GM12878 (cell line): Measurements from ENCODE around the gene SIMC1. TPM values are rescaled to one million over a fixed set of nuclear protein-coding genes. Genes with fewer than 3 reads are reported as not detected.

ENCODE experiments used
- ATAC-seq: fragments of 200-7000 bp; cut with Tn5 transposase; 3 replicates; pipeline ENCODE4 v1.9.1; 2020; ENCODE audit warnings: mild to moderate bottlenecking, moderate library complexity
- BruUV-seq: library from RNA; stranded (reverse); fragments of 400-500 nt; replicated peaks from 2 replicates; lab custom pipeline; 2021; lab: Mats Ljungman, UMichigan
- CTCF ChIA-PET: fragments of 300-600 bp; sonication (Branson Sonifier 250); formaldehyde crosslinking; extraction: SDS; loops from one replicate; lab custom pipeline; 2021; ENCODE audit warnings: inconsistent platforms; lab: Yijun Ruan, JAX
- POLR2A ChIA-PET: fragments of 350-600 bp; formaldehyde crosslinking; extraction: SDS; loops from one replicate; lab custom pipeline; 2021; ENCODE audit warnings: inconsistent platforms; lab: Charles Lee
- RAD21 ChIA-PET: fragments of 300-600 bp; sonication (Branson Sonifier 250); formaldehyde crosslinking; loops from one replicate; lab custom pipeline; 2023; ENCODE audit warnings: antibody characterized with exemption; ENCODE audit not compliant: unreplicated experiment; lab: Charles Lee
- SMC1A ChIA-PET: fragments of 300-600 bp; sonication (Branson Sonifier 250); formaldehyde crosslinking; loops from one replicate; lab custom pipeline; 2023; ENCODE audit not compliant: unreplicated experiment, uncharacterized antibody; lab: Charles Lee
- DNase-seq: peaks from one replicate; pipeline ENCODE4 v3.0.0-alpha.2; 2011; ENCODE audit warnings: low read depth, low spot score
- FAIRE-seq: peaks from 3 replicates; lab custom pipeline; 2011; peaks lifted over from hg19 to GRCh38; lab: Jason Lieb, UNC
- H2AFZ ChIP-seq: 2 replicates; pipeline ENCODE4 v1.6.0; 2011; ENCODE audit warnings: low read depth, low read length, control low read depth; ENCODE audit not compliant: control insufficient read depth
- H3K27ac ChIP-seq: 2 replicates; pipeline ENCODE4 v1.5.1; 2011; ENCODE audit warnings: control low read depth; ENCODE audit not compliant: control insufficient read depth, insufficient read depth
- H3K27me3 ChIP-seq, 2 experiments: replicated peaks in 1 of 2; 2 replicates each; pipeline versions ENCODE4 v1.6.0 to v1.6.1; 2011; ENCODE audit warnings: low read length in 1 of 2; ENCODE audit not compliant: control insufficient read depth in 2 of 2, insufficient read depth in 2 of 2
- H3K36me3 ChIP-seq, 2 experiments: 2 replicates each; pipeline ENCODE4 v1.5.1; 2011; ENCODE audit warnings: low read length in 1 of 2; ENCODE audit not compliant: control insufficient read depth in 2 of 2, insufficient read depth in 2 of 2
- H3K4me1 ChIP-seq: 2 replicates; pipeline ENCODE4 v1.6.1; 2011; ENCODE audit warnings: mild to moderate bottlenecking, low read length, moderate library complexity, mixed read lengths; ENCODE audit not compliant: control insufficient read depth, insufficient read depth
- H3K4me2 ChIP-seq: 2 replicates; pipeline ENCODE4 v1.6.0; 2011; ENCODE audit warnings: control low read depth; ENCODE audit not compliant: control insufficient read depth, insufficient read depth
- H3K4me3 ChIP-seq: fragments of 200-600 bp; sonication (generic); 2 replicates; pipeline ENCODE4 v1.5.1; 2016
- H3K79me2 ChIP-seq: 2 replicates; pipeline ENCODE4 v1.6.0; 2011; ENCODE audit warnings: low read length; ENCODE audit not compliant: control insufficient read depth, insufficient read depth
- H3K9ac ChIP-seq: 2 replicates; pipeline ENCODE4 v1.8.0; 2011; ENCODE audit warnings: low read length, control low read depth, mixed read lengths; ENCODE audit not compliant: control insufficient read depth, insufficient read depth
- H3K9me3 ChIP-seq: replicated peaks from 3 replicates; pipeline ENCODE4 v1.5.1; 2011; ENCODE audit warnings: mild to moderate bottlenecking, low read length; ENCODE audit not compliant: control insufficient read depth, insufficient read depth
- H4K20me1 ChIP-seq: 2 replicates; pipeline ENCODE4 v1.6.0; 2011; ENCODE audit not compliant: control insufficient read depth, insufficient read depth
- CREB1 ChIP-seq: IDR thresholded peaks from 2 replicates; pipeline ENCODE4 v1.6.1; 2012; ENCODE audit warnings: low read depth, mild to moderate bottlenecking, inconsistent platforms
- DPF2 ChIP-seq: fragments of 450-650 bp; IDR thresholded peaks from 2 replicates; pipeline ENCODE4 v1.6.1; 2017; ENCODE audit warnings: mild to moderate bottlenecking
- EP300 ChIP-seq, 2 experiments: fragments of 150-350 bp in 1 of 2; IDR thresholded peaks; 2 replicates each; pipeline ENCODE4 v1.6.1; 2011 to 2012; ENCODE audit warnings: low read depth in 2 of 2, low read length in 2 of 2, borderline replicate concordance in 1 of 2, improper control_type of control experiment in 1 of 2, inconsistent platforms in 1 of 2; ENCODE audit not compliant: control insufficient read depth in 1 of 2
- KAT2A ChIP-seq: conservative IDR thresholded peaks from 2 replicates; pipeline ENCODE4 v1.6.1; 2011; ENCODE audit warnings: low read depth, low read length; ENCODE audit not compliant: control insufficient read depth
- MTA2 ChIP-seq: fragments of 450-650 bp; IDR thresholded peaks from 2 replicates; pipeline ENCODE4 v1.6.1; 2016; ENCODE audit warnings: low read depth, mild to moderate bottlenecking, moderate library complexity
- NFYA ChIP-seq: IDR thresholded peaks from 2 replicates; pipeline ENCODE4 v1.6.1; 2011; ENCODE audit warnings: low read depth, mild to moderate bottlenecking, low read length, improper control_type of control experiment, borderline replicate concordance
- PAX8 ChIP-seq: fragments of 450-650 bp; IDR thresholded peaks from 2 replicates; pipeline ENCODE4 v1.6.1; 2017; ENCODE audit warnings: mild to moderate bottlenecking, moderate library complexity
- POLR2AphosphoS2 ChIP-seq: IDR thresholded peaks from 2 replicates; pipeline ENCODE4 v1.6.1; 2011; ENCODE audit warnings: low read depth, mild to moderate bottlenecking, low read length, improper control_type of control experiment, moderate library complexity
- RELA ChIP-seq: fragments of 450-650 bp; IDR thresholded peaks from 2 replicates; pipeline ENCODE4 v1.8.0; 2014; ENCODE audit warnings: borderline replicate concordance; ENCODE audit not compliant: partially characterized antibody
- SMARCA5 ChIP-seq: fragments of 450-650 bp; IDR thresholded peaks from 2 replicates; pipeline ENCODE4 v1.6.1; 2017; ENCODE audit warnings: mild to moderate bottlenecking
- SREBF2 ChIP-seq: IDR thresholded peaks from 2 replicates; pipeline ENCODE4 v1.6.1; 2012; ENCODE audit warnings: mild to moderate bottlenecking, low read length
- ZBED1 ChIP-seq: IDR thresholded peaks from 2 replicates; pipeline ENCODE4 v1.6.1; 2016; ENCODE audit warnings: borderline replicate concordance
- WGBS: methylation state at CpG from one replicate; pipeline ENCODE4 v1.1.6; 2016; ENCODE audit warnings: low lambda C conversion rate; ENCODE audit not compliant: insufficient replicate concordance, insufficient coverage; ENCODE audit errors: missing lambda C conversion rate; 5-methylcytosine and 5-hydroxymethylcytosine counted together
- in situ Hi-C: fragments of 300-500 bp; cut with MboI; formaldehyde crosslinking; loops from 9 replicates; pipeline ENCODE4 v1.14.3; 2018; ENCODE audit warnings: mixed read lengths
- intact Hi-C: fragments of 100-400 bp; cut with micrococcal nuclease; formaldehyde crosslinking; loops from one replicate; pipeline ENCODE4 v1.14.2; 2022; ENCODE audit not compliant: unreplicated experiment
- polyA plus RNA-seq, 11 experiments: library from polyadenylated mRNA; depleted of rRNA in 4 of 11; unstranded in 6 of 11; stranded (reverse) in 5 of 11; fragments of >200 nt; fragmentation: Nextera tagmentation in 4 of 11; fragmentation: Illumina TruSeq in 1 of 11; extraction: Ambion mirVana in 4 of 11; extraction: Trizol in 1 of 11; gene quantifications; 1 replicate in 1 of 11; 2 replicates in 10 of 11; pipeline versions ENCODE4 v1.2.1 to v1.2.3, GENCODE V29; 2011 to 2016; ENCODE audit warnings: inconsistent platforms in 2 of 11, missing spikeins in 2 of 11, low read depth in 1 of 11
- total RNA-seq, 4 experiments: library from RNA; depleted of rRNA in 3 of 4; stranded (reverse); fragments of >200 nt in 3 of 4; fragmentation: Illumina TruSeq in 1 of 4; extraction: Trizol in 1 of 4; gene quantifications; 2 replicates each; pipeline versions ENCODE4 v1.2.1 to v1.2.3, GENCODE V29; 2013 to 2021
- TF ChIP-seq, protein P1 (sequence below): fragments of 450-650 bp; IDR thresholded peaks from 2 replicates; pipeline ENCODE4 v1.6.1; 2016; ENCODE audit warnings: mild to moderate bottlenecking

The SIMC1 gene
- total and polyA plus RNA-seq, 10 of the 15 experiments (the other 5 are each of a cell fraction or from before 2014, with no cell fraction given), result 3.0 to 16.5 (median 10.4) TPM

- intact Hi-C loops, result no loop called here
- Histone ChIP-seq H3K9ac (no peak overlapping the region), H3K27ac (no peak overlapping the region), H3K4me3 (no peak overlapping the region), H2AFZ (no peak overlapping the region), H3K36me3 (peaks cover 3 to 6% of the 10 kb centered on the region in 2 experiments; a peak in 3 of 4 replicates), H4K20me1 (no peaks in the 10 kb centered on the region), H3K79me2 (no peaks in the 10 kb centered on the region), H3K4me2 (no peak overlapping the region), H3K4me1 (no peaks in the 10 kb centered on the region), H3K9me3 (no peaks in the 10 kb centered on the region), H3K27me3 (no peaks in the 10 kb centered on the region)
- ChIA-PET CTCF (no interaction called here), POLR2A (no interaction called here), RAD21 (no interaction called here), SMC1A (interaction anchor here (1.3 kb wide), 1 partner anchor 19 kb away, joined by 3 read pairs; no protein-coding TSS in a partner anchor)
- ATAC-seq (no peak), FAIRE-seq (no peak), DNase-seq (no peak)
- no TSS peak for BruUV-seq
- WGBS, result 100% methylated on average over 2 of the region's 2 CpGs
- no peak for TF ChIP-seq KAT2A
- no peak for TF ChIP-seq EP300 (IDR thresholded peaks at IDR 0.05; ENCODE audit: borderline replicate concordance in 1 of 2, control insufficient read depth in 1 of 2, low read depth in 2 of 2, low read length in 2 of 2)
- TF ChIP-seq POLR2AphosphoS2, result no peak
- no peak for TF ChIP-seq DPF2
- TF ChIP-seq SMARCA5, result no peak
- TF ChIP-seq ZBED1, result no peak
- TF ChIP-seq RELA, result no peak
- no peak for TF ChIP-seq PAX8
- no peak for TF ChIP-seq MTA2
- no peak for TF ChIP-seq SREBF2
- TF ChIP-seq, protein P1, sequence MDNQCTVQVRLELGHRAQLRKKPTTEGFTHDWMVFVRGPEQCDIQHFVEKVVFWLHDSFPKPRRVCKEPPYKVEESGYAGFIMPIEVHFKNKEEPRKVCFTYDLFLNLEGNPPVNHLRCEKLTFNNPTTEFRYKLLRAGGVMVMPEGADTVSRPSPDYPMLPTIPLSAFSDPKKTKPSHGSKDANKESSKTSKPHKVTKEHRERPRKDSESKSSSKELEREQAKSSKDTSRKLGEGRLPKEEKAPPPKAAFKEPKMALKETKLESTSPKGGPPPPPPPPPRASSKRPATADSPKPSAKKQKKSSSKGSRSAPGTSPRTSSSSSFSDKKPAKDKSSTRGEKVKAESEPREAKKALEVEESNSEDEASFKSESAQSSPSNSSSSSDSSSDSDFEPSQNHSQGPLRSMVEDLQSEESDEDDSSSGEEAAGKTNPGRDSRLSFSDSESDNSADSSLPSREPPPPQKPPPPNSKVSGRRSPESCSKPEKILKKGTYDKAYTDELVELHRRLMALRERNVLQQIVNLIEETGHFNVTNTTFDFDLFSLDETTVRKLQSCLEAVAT, result no peak
- no peak for TF ChIP-seq CREB1
- TF ChIP-seq NFYA, result no peak
- in situ Hi-C loops, result no loop called here
Observed at GRCh38 chr5:176342766-176343458, 104.7 kb downstream of the SIMC1 start.
